GM19452 (cell line): ENCODE data around the gene LRCH3.

Experiments
- ATAC-seq: cut with Tn5 transposase; IDR thresholded peaks from one replicate; pipeline ENCODE4 v1.9.1; 2021; ENCODE audit not compliant: unreplicated experiment

LRCH3 gene

DNA sequence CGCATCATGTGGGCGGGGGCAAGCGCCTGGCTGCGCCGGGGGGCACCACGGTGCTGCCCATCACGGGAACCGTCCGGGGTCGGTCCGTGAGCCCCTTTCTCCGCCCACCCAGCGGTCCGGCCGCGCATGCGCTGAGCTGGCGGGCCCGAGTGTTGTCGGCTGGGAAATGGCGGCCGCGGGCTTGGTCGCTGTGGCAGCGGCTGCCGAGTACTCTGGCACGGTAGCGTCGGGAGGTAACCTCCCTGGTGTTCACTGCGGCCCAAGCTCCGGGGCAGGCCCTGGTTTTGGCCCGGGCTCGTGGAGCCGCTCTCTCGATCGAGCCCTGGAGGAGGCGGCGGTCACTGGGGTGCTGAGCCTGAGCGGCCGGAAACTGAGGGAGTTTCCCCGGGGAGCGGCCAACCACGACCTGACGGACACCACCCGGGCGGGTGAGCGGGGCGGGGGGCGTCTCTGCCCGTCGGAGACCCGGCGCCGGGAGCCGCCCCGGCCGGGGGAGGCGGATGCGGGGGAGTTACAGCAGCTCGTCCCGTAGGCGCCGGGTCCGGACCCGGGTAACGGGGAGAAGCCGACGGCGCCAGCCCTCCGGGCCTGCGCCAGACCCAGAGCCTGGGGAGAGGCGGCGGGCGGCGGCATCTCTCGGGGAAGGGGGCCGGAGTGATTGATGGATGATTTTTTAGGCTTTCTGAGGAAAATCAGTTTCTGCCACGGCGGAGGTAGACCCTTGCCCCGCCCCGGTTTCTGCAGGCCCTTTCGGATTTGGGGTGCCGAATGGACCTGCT lies at the start of gene LRCH3:
Gene LRCH3, plus strand, starts transcription at position 142 of the 779 bp plus-strand sequence. Its CDS starts 25 bp downstream, at position 167.
- peak; percentile 78 for ATAC-seq

DNA sequence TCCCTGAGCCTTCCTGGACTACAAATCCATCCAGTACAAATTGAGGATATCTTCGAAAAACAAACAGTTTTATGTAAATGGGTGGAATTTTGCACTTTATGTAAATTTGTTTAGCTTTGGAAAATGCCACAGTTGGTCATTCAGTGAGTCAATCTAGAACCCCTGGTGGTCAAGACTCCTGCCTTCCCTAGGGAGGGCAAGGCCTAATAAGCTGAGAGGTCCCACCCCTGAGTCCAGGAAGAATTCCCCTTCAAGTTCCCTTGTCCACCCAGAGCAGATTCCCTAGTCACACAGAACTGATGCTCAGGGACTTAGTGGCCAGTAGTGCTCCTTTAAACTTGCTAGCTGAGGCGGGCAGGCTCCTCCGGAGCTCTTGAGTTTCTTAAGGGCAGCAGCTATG lies 48.3 kb upstream of the LRCH3 start:
- no peak for ATAC-seq

- ATAC-seq: no peak
These were observed 44.8 kb upstream of the LRCH3 start for GRCh38 chr3:197746209-197746608.

- no peak for ATAC-seq
These were observed 44.2 kb upstream of the LRCH3 start for GRCh38 chr3:197746801-197747237.

DNA sequence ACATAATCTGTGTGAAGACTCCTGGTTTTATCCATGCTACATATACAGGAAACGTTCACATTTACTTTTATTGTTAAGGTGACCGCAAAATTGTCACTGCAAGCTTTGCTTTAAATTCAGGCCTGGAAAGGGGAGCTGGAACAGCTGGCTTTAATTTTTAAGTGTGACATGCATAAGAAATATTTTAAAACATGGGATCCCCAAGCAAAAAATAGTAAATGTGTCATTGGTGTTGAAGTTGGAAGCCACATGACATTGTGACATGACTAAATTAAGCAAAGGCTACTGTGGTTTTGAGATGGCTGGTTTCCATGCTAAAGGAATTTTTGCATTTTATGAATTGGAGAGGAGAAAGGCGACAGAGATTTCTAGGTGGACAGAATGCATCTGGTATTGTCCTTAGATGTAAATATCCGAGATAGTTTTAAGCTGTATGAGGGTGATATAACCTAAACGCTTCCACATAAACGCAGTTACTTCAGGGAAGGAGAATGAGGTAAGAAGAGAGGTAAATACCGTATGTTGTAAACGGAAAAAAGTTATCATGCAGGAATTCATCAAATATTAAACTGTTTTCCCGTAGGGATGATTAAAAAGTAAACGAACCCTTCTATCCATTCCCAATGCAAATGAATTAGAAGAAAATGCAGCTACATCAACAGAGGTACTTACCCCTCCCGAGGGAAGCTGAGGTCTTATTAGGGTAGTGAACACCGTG lies 42.3 kb upstream of the LRCH3 start:
- no peak for ATAC-seq

DNA sequence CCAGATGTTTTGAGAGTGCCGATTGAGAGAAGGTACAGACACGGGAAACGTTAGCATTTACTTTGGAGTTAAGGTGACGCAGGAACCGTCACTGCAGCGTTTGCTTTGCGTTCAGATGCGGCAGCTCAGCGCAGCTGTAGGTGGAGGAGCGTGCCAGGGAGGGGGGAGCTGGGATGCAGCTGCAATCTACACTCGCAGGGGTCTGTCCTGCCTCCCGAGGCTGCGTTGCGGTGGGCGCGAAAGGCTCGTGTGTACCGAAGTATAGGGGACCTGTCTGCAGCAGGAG lies 41.8 kb upstream of the LRCH3 start:
- ATAC-seq: peak; percentile 34

GRCh38 chr3:197749601-197750395 lies 41.3 kb upstream of the LRCH3 start, which contains the start of gene FYTTD1:
Gene FYTTD1, plus strand, starts transcription at chr3:197749883. Its CDS starts 89 bp downstream, at chr3:197749972.
- ATAC-seq: peak; percentile 78

DNA sequence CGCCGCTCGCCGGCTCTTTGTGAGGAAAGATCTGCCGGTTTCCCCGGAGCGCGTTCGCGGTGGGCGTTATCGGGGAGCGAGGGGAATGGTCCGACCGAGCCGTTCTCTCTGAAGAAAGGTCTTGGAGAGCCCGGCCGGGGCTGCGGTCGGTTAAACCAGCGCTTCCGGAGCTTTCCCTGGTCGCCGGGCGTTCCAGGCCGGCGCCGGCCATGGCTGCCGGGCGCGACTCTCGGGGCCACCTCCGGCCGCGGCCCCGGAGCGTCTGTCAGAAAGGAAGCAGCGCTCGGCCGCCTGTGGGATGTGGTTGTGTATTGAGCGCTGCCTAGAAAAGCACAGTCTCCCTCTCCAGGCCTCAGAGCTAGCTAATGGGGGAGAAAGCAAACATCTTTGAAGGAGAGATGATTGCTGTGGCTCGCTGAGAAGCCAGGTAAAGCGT lies 40.6 kb upstream of the LRCH3 start:
- ATAC-seq: peak; percentile 55

GRCh38 chr3:197750858-197751737 lies 40.0 kb upstream of the LRCH3 start:
- no peak for ATAC-seq

GRCh38 chr3:197752107-197752506 lies 38.9 kb upstream of the LRCH3 start:
- ATAC-seq: no peak

DNA sequence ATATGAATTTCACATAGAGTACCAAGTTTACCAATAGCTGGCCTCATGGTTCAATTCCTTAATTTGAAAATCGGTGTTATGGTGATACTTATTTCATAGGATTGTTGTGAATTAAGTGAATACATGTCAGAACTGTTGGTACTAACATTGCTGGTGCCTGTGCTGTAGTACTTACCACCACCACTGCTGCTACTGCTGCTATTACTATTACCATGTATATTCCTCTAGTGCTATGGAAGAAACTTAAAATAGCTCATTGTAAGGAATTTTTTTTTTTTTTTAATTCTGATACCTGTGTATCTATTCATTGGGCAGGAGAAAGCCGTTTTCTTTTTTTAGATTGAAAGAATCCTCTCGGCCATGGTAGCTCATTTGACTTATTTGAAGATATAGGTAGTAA lies 37.8 kb upstream of the LRCH3 start:
- no peak for ATAC-seq

GRCh38 chr3:197756704-197757103 lies 34.4 kb upstream of the LRCH3 start:
- no peak for ATAC-seq

GRCh38 chr3:197758512-197758911 lies 32.5 kb upstream of the LRCH3 start:
- no peak for ATAC-seq

DNA sequence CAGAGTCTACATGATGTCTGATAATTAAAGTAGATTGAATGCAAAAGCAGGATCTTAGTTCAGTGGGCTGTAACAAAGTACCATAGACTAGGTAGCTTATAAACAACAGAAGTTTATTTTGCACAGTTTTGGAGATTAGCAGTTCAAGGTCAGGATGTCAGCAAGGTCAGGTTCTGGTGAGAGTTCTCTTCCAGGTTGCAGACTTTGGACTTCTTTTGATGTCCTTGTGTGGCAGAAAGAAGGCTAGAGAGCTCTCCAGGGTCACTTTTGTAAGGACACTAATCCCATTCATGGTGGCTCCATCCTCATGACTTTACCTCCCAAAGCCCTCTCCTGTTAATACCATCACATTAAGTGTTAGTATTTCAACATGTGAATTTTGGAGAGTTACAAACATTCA lies 29.3 kb upstream of the LRCH3 start:
- ATAC-seq: no peak

DNA sequence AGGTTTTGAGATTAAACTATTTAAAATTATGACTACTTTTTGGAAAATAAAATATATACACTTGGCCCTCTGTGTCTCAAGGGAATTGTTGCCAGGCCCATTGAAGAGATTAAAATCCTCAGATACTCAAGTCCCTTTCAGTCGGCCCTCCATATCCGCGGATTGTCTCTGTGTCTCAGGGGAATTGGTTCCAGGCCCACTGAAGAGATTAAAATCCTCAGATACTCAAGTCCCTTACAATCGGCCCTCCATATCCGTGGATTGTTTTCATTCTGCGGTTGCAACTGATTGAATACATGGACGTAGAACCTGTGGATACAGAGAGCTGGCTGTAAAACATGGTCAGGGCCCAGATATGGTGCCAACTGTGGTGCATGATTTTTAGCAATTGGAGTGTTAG lies 15.7 kb upstream of the LRCH3 start:
- ATAC-seq: no peak

GRCh38 chr3:197782230-197782629 lies 8.8 kb upstream of the LRCH3 start:
- ATAC-seq: no peak

DNA sequence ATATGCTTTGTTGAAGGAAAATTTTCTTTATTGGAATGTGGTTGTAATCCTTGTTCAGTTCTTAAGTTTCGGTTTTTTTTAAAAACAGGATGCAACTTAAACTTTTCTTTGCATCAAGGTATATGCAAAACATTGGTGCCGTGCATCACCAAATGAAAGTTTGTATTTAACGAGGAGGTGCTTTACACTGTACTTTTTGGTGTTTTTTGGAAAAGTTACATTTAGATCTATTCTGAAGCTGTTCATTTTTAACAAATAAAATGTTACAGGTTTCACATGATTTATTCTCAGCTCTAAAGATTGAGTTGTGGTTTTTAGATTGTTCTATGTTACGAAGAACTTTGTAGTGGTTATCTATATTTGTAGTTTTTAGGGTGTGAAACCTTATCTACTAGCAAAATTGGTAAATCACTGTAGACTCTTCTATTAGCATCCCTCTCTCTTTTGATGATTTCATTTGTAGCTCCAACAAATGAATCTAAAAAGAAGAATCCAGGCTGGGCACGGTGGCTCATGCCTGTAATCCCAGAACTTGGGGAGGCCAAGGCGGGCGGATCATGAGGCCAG lies 7.0 kb upstream of the LRCH3 start:
- ATAC-seq: no peak

DNA sequence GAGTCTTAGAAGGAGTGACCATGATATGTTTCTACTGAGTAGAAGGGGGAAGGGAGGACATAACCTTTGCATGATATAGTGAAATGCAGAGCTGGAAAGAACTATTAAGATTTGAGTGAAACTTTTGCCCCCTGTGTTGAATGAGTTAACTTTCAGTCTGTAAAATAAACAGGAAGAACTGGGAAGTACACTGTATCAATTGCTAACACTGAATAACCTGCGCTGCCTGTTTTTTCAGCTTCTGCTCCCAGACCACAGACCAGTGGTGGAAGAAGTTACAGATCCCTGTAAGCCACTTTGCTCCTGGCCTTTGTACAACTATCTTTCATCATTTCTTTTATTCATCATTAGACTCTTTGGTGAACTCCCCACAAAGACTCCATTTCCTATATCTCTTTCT lies 3.6 kb upstream of the LRCH3 start:
- no peak for ATAC-seq

DNA sequence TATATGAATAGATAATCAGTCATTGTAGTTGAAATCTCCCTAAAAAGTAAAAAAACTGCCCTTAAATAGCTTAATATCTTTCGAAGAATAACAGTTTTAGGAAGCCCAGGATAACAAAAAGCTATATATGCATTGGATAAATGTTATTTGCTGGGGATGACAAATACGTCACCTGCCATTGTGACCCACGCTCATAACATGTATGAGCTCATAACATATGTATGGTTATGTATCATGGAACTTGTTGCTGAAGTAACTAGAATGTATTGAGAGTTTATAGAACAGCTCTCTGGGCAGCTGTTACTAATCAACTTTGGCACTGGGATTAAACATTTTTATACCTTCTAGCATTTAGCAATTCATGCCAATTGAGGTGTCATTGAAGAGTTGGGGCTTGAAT lies 1.7 kb upstream of the LRCH3 start:
- ATAC-seq: no peak

DNA sequence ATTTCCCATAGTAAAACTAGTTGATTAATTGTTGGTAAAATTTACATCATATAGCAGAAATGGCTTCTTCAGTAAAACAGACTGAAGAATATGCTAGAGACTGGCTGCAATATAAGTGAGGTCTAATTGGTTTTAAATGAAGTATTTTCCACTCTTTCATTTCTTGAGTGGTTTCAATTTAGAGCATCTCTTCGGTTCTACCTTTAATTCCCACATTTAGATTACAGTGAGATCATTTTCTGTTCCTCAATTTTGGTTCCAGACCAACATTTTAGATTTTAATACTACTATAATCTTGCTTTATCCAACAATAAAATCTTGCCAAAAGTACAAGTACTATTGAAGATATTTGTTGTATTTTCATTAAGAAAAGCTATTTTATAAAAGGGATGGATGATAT lies 1.0 kb upstream of the LRCH3 start:
- no peak for ATAC-seq
